GM12891 (cell line): ENCODE measurements around the gene RBCK1.

Source experiments
- POLR2A ChIP-seq: IDR thresholded peaks from 2 replicates; pipeline ENCODE4 v1.6.1; 2011; ENCODE audit warnings: low read depth, low read length, control low read depth
- POLR2AphosphoS5 ChIP-seq: IDR thresholded peaks from 2 replicates; pipeline ENCODE4 v1.6.1; 2011; ENCODE audit warnings: low read depth, low read length, control low read depth

DNA sequence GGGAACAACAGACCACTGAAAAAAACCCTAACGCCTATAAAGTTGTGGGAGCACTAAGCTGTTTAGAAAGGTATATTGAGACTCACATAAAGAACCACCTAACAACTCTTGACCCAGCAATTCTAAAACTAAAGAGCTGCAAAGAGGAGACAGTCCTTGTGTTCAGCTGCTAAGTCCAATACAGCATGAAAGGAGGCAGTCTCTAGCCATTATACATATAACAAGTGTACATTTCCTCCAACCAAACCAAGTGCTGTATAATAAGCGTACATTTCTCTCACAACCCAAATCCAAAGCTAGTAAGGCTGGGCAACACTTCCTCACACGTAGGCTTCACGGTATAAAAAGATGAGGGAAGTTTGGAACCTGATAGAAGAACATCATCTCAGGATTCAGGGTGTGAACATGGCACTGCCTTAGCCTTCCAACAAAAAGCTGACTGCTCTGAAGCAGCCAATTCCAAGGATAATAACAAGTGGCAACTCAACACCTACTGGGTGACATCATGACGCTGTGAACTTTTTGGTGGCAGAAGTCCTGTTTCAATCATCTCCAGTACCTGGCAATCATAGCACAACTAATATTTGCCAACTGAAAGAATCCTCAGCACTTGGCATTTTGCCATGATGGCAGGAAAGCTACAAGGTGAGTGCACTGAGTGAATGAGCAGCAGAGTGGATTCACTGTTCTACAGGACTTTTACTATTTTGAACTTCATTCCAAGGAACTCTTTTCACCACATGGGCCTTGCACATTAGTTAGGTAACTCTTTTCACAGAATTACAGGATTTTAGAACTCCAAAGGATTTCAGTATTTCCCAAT is 37.6 kb downstream of the RBCK1 start:
- TF ChIP-seq POLR2A: no peak
- no peak for TF ChIP-seq POLR2AphosphoS5
